ENCODE measurements around the gene GRM7.

Gene GRM7

DNA sequence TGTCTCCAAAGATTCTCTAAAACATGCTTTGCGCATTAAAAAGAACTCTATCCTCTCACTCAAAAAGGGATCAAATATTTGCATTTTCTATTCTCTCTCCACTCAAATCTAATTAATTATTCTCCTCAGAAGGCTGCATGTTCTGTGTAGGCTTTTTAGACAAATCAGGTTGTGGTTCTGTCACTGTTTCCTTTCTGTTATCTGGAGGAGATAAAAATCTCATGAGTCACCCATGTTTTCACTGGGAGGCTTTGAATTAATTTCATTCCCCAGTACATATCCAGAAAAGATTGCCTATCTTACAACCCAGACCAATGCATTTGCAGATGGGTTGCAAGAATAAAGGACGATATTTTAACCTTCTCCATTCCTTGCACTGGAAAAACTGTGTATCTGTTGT is 446.5 kb downstream of the GRM7 start:
- no peak for DNase-seq (ENCODE audit: low spot score)

DNA sequence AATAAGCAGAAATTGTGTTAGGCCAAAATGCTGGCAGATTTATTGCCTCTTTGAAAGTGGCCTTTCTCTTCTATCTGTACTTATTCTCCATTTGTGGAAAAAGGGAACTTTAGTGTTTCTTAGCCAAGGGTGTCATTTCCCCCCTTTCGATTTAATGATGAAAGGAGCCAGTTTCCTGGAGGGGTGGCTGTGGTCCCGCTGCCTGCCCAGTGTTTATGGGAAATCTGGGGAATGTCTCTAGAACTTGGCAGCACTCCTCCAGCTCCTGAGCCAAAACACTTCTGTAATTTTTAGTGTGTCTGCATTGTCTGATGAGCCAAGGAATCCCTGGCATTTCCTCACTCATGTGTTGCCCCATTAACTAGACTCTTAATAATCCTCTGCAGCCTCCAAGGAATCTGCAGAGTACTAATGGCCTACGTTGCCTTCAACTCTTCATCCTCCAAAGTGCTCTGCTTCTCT is 448.8 kb downstream of the GRM7 start:
- DNase-seq (ENCODE audit: low spot score), result no peak

DNA sequence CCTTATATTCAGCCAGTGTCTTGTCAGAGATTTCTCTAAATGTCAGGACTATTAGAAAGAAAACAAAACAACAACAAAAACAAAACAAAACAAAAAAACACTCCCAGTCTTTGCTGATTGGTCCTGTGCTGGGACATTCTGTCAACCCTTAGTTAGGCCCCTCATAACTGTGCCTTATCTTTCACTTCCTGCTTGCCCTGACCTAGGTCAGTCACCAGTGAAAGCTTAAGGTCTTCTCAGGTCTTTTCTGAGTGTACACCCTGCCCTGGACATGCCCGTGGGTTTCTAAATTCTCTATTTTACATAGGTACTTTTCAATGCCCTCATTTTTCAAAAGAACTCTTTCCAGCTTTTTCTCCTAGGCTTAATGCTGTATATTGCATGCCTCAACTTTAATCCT is 454.1 kb downstream of the GRM7 start:
- DNase-seq (ENCODE audit: low spot score), result no peak

DNA sequence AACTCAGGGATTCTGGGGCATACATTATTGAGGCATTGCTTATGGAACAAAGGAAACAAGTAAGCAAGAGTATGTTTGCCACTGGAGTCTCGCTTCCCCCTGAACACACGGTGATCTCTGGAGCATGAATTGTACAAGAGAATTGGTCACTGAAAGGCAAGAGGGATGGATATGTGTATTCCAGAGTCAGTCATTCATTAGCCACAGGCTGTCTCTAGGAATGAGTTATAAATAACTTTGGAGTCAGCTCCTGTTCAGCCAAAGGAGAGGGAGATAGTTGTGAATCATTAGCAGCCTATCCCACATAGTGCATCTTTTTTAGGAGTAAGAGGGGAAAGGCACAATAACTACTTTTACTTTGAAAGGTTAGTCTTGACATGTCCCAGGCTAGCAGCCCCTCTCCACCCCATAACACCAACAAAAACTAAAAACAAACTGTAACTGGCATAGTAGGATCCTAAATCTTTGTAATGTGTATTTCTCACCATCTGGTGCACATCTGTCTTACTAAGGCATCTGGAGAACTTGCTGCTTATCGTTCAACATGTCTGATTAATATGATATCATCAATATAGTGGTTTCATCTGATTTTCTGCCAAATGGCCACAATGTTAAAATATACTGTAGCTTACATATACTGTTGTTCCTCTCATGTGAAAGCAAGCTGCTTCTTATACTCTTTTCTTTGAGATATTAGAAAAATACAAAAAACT is 462.2 kb downstream of the GRM7 start:
- no peak for DNase-seq (ENCODE audit: low spot score)

DNA sequence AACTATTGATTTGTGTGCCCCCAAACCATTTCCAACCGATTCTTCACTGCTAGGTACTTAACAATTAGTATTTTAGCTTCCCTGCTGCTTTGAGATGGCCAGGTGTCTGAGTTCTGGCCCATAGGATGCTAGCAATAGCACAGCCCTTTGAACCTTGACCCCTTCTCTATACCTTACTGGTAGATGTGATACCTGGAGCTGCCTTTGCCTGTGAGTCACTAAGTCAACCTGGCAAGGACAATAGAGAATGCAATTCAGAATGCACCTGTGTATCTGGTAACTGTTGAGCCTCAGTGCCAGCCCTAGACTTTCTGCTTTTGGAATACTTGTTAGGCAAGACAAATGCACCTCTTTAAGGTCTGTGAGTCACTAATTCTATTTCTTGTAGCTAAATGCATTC is 467.4 kb downstream of the GRM7 start:
- no peak for DNase-seq (ENCODE audit: low spot score)

DNA sequence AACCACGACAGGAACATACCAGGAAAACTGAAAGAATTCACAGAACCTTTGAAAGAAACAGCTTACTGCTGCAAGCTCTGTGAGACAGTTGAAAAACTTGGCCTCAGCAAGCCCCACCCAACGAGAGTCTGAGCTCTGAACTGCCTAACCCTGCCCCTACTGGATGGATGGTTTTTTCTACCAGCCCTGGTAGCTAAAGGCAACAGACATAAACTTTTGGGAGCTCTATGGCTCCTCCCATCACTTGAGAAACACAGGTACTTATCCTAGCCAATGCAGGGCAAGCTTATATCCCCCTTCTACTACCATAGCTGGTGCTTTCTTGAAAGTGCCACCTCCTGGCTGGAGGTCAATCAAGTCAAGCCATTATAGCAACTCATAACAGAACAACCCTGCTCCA is 471.8 kb downstream of the GRM7 start:
- DNase-seq (ENCODE audit: low spot score), result no peak

DNA sequence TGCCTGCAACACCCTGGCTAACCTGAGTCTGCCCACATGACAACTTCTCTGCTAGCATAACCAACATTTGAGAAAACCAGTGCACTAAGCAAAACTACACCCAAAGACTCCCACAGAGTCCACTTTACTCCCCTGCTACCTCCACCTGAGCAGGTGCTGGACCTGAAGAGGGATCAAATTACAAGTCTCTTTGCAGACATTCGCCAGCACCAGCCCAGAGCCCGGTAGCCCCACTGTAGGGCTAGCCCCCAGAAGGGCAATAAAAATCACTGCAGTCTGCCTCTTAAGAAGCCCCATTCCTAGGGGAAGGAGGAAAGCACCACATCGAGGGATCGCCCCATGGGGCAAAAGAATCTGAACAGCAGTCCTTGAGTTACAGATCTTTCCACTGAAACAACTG is 472.2 kb downstream of the GRM7 start:
- no peak for DNase-seq (ENCODE audit: low spot score)

DNA sequence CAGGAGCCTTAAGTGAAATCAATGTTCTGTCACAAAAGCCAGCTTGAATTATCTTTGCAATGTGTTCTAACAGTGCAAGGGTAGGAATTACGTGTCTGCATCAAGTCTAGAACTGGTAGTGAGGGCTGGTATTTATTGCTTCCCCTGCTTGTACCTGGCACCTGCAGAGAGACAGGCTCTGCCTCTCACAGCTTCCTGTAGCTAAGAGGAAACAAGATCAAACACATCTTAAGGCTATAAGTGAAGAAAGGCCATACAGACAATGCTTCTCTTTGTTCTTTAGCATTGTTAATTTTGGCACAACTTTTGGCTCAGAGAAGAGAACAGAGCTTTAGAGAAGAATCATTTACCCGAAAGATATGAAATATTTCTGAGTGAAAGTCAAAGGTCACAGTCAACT is 479.9 kb downstream of the GRM7 start:
- no peak for DNase-seq (ENCODE audit: low spot score)

DNA sequence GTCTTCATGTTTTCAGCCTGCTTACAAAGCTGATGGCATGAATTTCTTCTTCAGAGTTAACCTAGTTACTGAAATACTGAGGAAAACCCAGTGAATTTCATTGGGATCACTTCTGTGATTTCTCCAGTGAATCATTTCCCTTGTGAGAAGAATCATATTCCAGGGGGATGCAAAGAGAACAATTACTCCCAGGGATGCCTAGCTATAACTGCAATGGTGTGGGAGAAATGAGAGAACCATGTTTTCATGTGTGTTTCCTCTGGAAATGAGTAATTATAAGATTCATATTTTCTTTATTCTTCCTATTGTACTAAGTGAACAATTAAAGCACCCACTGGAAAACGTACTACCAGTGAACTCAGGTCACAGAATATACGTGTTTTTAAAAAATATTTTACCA is 485.4 kb downstream of the GRM7 start:
- no peak for DNase-seq (ENCODE audit: low spot score)

DNA sequence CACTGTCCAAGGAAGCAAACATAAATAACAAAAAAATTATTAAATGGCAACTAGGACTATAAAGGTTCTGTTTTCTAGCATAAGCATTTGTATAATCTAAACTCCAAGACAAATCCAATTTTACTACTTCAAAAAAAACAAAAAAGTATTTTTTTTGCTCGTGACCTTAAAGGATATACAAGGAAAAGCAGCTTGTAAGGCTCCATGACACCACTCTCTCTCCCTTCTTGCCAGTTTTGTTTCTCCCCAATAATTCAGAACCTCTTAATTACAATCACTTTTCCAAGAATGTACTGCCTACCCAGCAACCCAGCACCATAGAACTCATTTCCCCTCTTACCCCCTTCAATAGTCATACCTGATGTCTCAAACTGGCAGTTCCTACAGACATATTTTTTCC is 496.2 kb downstream of the GRM7 start:
- no peak for DNase-seq (ENCODE audit: low spot score)

DNA sequence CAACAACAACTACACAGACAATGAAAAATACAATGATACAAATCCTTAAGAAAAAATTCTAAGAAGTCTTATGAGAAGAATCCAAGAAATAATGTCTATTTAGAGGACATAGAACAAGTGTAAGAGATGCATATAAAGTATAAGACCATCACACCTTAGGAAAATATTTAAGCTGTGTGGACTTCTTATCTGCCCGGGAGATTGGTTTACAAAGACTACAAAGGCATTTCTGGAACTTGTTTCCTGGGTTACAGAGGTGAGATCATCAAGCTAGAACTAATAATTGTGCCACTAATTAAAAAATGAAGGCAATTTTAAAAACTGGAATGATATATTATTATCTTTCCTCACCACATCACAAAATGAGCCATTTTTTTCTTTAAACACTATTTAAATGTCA is 507.1 kb downstream of the GRM7 start:
- DNase-seq (ENCODE audit: low spot score), result no peak

DNA sequence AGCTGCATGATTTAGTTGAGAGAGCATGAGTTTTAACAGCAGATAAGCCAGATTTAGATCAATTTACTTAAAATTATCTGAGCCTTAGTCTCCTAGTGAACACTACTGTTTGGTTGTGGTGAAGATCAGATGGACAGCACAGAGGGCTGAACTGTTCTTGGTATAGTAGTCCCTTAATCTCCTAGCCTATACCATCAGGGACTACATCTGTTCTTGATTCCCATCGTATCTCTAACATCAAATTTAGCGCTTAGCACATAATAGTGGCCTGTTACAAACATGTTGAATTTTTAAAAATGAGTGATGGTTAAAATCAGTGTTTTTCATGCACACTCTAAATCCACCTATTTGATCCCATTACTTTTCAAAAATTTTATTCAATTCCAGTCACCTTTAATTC is 507.7 kb downstream of the GRM7 start:
- DNase-seq (ENCODE audit: low spot score), result no peak

DNA sequence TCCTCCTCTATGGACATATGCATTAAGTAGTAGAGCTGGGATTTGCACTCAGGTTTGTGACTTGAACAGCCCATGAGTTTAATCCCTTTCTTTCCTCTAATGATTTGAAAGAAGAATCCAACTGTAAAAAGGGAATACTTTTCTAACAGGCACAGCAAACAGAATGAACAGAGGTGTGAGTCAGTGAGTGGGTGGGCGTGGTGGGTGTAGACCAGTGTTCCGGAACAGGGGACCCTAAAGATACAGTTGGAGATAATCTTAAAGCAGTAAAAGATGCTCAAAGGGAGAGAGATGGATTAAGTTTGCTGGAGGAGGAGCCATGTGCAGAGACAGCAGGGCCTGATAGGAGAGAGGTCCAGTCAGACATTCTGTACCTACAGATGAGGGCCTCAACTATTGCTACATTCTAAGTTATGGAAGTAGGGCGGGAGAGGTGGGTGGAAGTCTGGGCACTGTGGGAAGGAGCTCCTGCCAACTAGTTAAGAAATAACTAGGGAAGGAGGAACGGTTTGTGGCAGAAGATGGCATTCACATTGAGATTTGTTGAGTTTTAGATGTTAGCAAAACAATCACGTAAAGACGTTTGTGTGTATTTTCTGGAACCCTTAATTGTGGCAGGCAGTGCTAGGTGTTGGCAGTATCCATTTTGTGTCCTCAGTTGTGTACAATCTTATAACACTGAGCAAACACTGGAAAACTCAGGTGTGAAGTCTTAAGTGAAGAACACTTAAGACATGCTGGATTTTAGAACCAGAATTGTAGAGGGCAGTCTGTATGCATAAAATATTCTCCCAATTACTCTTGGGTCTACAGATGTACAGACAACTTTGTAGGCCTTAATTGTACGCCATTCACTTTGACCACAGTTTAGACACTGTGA is 511.0 kb downstream of the GRM7 start:
- no peak for DNase-seq (ENCODE audit: low spot score)

DNA sequence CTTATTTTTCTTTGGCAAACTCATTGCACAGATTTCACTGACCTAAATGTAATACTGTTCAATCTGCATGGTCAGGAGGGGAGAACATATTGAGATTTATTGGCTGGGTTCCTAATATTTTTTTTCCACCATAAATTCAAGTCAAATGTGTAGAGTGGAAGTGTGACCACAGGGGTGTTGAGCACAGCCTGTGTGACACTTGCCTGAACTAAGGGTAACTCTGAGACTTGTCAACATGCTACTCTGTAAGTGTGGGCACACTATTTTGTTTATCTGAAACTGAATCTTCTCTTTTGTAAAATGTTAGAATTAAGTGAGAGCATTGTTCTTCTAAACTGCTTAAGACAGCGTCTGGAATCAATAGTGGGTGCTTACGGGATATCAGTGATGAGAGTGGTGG is 516.2 kb downstream of the GRM7 start:
- DNase-seq (ENCODE audit: low spot score), result no peak

DNA sequence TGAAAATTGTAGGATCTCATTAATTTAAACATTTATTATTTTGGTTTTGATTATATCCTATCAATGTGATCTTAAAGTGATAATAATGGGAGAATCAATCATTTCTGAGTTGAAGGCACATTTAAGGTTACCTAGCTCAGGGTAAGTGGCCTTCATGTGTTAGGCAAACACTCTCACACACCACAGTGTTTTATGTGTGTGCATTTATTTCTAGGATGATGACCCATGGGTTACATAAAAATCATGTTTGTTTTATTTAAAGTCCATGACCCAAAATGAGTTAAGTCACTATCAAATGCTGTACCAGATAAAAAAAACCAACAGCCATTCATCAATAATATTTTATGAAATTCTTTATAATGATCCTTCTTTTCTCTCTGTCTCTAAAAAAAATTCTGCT is 520.8 kb downstream of the GRM7 start:
- DNase-seq (ENCODE audit: low spot score), result no peak

DNA sequence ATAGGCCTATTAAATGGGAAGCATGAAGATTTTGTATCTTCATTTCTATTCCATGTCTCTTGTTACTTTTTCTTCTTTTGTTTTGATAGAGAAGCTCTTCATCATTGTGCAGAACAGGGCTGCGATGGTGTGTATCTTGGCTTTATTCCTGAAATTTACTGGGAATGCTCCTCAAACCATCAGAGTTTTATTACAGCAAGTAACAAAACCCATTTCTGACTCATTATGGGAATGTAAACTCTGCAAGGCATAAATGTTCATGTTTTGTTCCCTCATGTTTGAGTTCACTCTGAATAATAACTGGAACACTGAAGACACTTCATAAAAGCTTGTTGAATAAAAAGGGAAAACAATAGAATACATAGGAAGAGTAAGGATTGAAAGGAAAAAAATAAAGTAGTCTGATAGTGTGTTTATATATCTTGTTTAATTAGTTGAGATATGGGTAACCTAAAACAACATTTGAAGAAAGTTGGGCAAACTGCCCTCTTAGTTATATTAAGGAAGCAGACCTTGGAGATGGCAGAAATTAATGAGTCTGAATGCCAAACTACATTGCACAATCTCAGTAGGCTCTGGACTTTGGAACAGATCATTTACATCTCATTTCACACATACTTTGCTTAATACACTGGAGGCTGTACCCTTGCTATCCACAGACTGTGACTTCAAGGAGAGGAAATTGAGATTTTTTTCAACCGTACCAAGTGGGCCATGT is 521.5 kb downstream of the GRM7 start:
- no peak for DNase-seq (ENCODE audit: low spot score)

DNA sequence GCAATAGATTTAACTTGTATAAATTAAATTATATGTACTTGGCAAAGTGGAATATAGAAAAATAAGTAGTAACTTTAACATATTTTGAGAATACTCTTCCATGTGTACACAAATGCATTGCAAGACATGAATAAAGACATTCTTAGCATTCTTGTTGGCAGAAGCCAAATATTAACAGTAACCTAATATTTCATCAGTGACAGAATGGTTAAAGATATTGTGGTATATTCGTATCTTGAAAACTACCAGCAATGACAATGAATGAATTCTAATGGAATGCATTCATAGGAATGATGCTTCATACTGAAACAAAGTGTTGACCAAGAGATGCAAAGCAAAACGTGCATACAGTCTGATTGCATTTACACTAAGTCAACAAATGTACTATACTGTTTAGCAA is 524.7 kb downstream of the GRM7 start:
- DNase-seq (ENCODE audit: low spot score), result no peak

DNA sequence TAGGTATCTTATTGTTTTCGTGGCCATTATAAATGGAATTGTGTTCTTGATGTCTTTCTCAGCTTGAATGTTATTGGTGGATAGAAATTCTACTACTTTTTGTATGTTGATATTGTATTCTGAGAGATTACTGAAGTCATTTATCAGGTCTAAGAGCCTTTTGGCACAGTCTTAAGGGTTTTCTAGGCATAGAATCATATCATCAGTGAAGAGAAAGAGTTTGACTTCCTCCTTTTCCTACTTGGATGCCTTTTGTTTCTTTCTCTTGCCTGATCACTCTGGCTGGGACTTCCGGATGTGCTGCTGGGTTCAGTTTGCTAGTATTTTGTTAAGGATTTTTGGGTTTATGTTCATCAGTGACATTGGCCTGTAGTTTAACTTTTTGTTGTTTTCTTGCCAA is 527.1 kb downstream of the GRM7 start:
- no peak for DNase-seq (ENCODE audit: low spot score)

DNA sequence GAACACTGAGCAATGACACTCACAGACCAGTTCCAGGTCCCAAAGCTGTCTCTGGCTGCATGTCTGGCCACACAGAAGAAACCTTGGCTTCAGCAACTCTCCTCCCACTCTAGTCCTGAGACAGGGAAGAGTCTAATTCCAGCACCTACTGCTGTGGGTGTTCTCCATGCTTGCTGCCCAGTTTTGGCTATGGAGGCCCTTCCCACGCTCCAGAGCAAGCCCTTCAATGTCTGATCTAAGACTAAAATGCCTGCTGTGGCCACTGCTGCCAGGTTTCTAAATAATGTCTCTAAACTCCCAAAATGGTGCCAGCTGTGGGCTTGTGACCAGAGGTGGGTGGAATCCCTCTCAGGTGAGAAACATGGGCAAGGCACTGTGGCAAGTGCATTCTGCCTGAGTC is 531.3 kb downstream of the GRM7 start:
- DNase-seq (ENCODE audit: low spot score), result no peak

DNA sequence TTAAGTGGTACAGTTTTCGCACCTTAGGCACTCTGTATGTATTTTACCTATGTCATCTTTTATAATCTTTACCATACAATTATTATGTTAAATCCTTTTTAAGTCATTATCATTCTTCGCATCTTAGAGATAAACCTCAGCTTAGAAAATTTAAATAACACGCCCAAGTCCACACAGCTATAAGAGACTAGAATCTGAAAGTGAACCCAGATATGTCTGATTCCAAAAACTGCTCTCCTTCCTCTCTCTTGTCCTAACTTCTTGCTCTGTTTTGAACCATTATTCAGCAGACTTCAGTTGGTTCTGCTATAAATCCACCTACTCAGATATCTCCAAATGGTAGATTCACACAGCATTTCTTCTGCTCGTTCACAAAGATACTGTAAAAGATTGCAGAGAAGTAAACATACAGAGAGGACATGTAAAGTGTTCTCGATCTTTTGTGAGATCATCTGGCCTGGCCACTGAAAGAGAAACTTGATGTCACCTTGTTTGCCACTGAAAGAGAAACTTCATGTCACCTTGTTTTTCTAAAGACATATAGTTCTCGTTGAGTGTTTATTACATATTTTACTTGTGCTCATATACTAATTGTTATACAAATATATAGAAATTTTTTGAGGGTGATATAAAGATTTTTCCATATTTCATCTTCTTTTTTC is 533.2 kb downstream of the GRM7 start:
- DNase-seq (ENCODE audit: low spot score), result no peak

DNA sequence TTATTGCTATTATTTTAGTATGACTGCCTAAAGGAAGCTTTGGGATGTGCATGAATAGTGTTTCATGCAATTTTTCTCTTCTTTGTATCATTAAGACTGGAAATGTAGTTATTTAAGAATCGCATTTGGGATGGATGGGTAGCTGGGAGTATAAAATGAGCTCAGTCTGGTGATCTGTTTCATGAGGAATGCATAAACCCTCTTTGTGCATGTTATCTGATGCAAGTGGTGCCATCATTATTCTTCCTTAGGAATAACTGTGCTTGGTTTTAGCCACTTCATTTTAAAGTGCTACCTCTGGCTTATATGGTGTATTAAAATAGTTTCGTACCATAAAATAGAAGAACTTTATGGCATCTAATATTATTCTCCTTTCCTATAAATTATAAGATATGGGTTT is 535.6 kb downstream of the GRM7 start:
- no peak for DNase-seq (ENCODE audit: low spot score)

DNA sequence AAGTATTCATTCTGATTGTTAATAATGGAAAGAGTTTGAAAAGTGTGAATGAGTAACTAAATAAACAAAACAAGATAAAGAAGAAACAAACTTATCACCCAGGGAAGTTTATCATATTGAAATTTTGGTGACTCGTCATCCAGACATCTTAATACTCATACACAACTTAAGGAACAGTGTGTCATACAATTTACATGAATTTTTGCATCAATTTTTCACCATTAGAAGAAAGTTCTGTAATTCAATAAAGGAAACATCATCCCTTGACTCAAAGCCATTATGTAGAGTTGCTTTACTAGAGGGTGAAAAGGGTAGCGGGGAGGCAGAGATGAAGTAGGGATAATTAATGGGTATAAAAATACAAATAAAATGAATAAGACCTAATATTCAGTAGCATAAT is 536.2 kb downstream of the GRM7 start:
- DNase-seq (ENCODE audit: low spot score), result no peak

Data from AG08395 (cell line).